Endothelial cell of umbilical vein (primary cell): ENCODE measurements around the gene EFCAB3.

Source experiments
- CTCF ChIP-seq, 2 donors: IDR thresholded peaks; 1 replicate in 1 of 2; 2 replicates in 1 of 2; pipeline ENCODE4 v1.5.1; 2011; ENCODE audit warnings: low read length in 2 of 2, mild to moderate bottlenecking in 2 of 2, moderate library complexity in 2 of 2, control low read depth in 1 of 2, inconsistent platforms in 1 of 2, low read depth in 1 of 2; ENCODE audit not compliant: insufficient read depth in 1 of 2; ENCODE audit errors: extremely low read depth in 1 of 2
- EZH2 ChIP-seq: IDR thresholded peaks from 2 replicates; pipeline ENCODE4 v1.6.1; 2012; ENCODE audit warnings: borderline replicate concordance, low read depth, mild to moderate bottlenecking, moderate library complexity, low read length, inconsistent platforms; ENCODE audit not compliant: severe bottlenecking
- JUN ChIP-seq: IDR thresholded peaks from 2 replicates; pipeline ENCODE4 v1.6.1; 2011; ENCODE audit warnings: borderline replicate concordance, low read depth; ENCODE audit not compliant: insufficient read length, insufficient read depth
- POLR2A ChIP-seq: IDR thresholded peaks from 2 replicates; pipeline ENCODE4 v1.6.1; 2012; ENCODE audit warnings: low read depth, mild to moderate bottlenecking, control low read depth, low read length
- POLR2AphosphoS5 ChIP-seq: IDR thresholded peaks from 2 replicates; pipeline ENCODE4 v1.6.1; 2012; ENCODE audit warnings: low read depth, mild to moderate bottlenecking, control low read depth, low read length, moderate library complexity; ENCODE audit not compliant: insufficient read depth

- TF ChIP-seq EZH2 (no peak), CTCF (IDR thresholded peaks at IDR 0.05; ENCODE audit: extremely low read depth in 1 of 2, insufficient read depth in 1 of 2, low read depth in 1 of 2, low read length in 2 of 2) (no peak), POLR2A (no peak), POLR2AphosphoS5 (no peak), JUN (no peak)
Observed at GRCh38 chr17:62398891-62399290, 18.5 kb downstream of the EFCAB3 start.
